ENCODE results near the gene HINFP. TPM values are rescaled to one million over a fixed set of nuclear protein-coding genes. Genes with fewer than 3 reads are reported as not detected.

HINFP gene
- total and polyA plus RNA-seq, 9 of the 15 experiments (the other 6 are each of a cell fraction or from before 2014, with no cell fraction given), result 13.8 to 34.1 (median 22.5) TPM

DNA sequence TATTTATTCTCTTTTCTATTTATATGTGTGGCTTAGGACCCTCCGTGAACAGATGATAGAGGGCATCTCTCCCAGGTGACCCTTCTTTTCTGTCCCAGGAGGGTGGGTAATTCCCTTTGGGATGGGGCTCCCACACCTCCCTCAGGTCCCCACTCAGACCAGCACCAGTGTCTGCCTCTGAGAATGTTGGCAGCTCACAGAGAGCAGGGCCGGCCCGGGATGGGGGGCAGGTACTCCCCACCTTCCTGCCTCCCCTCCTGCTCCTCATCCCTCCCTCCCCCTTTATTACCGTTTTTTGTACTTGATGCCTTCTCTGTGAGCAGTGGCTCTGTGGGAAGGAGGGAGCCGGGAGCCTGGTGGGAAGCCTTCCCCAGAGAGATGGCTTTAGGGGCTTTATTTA lies 4.8 kb upstream of the HINFP start:
- CTCF ChIA-PET (ENCODE audit: low intra/inter-chr PET ratio), result no interaction called here

DNA sequence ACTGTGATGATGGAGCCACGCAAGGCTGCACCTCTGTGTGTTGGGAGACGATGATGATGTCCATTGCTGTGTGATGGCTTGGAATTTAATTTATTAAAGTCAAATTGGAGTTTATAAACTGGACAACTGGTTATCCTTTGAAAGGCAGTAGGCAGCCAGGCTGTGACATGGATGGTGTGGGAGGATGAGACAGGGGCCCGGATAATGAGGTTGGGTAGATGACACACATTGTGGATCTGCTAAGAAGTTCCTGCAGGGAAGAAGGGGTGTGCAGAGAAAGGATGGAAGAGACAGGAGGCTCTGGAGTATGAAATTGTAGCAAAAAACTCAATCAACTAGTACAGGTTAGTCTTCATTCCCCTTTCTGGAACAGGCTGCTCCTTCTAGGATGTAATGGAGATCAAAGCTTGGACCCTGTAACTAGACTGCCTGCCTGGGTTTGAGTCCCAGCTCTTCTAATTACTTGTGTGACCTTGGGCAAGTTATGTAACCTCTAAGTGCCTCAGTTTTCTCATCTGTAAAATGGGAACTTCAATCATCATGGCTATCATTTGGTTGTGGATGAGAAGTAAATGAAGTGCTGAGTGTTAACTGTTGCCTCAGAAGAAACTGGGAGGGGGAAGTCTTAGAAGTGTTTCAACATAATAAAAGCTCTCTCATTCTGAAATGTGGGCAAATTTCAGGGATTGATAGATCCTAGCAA lies 4.2 kb upstream of the HINFP start:
- Histone ChIP-seq H3K27me3 (ENCODE audit: control insufficient read depth in 2 of 2, insufficient read depth in 2 of 2, low read length in 2 of 2) (no peaks in the 10 kb centered on the region), H3K9me3 (replicated peaks; ENCODE audit: control insufficient read depth, insufficient read depth, low read depth, low read length) (no peaks in the 10 kb centered on the region), H3K4me1 (replicated peaks in 1 of 2; ENCODE audit: control insufficient read depth in 2 of 2, insufficient read depth in 2 of 2, low read length in 2 of 2) (peaks cover 16 to 17% of the 10 kb centered on the region in 2 experiments), H2AFZ (ENCODE audit: low read depth, low read length) (no peak overlapping the region), H4K20me1 (replicated peaks; ENCODE audit: control insufficient read depth, insufficient read depth, low read length) (0 out of 2 replicates have a peak, but pooled peaks cover 3% of the 10 kb centered on the region), H3K9ac (ENCODE audit: insufficient read depth in 1 of 2, low read depth in 2 of 2, low read length in 2 of 2) (no peak overlapping the region; a peak in 1 of 4 replicates), H3K36me3 (ENCODE audit: control insufficient read depth, insufficient read depth, low read length) (peaks cover 63% of the 10 kb centered on the region), H3K27ac (ENCODE audit: extremely low read depth, low read depth, low read length) (no peak overlapping the region), H3K4me2 (ENCODE audit: insufficient read depth, low read length) (no peak overlapping the region), H3K79me2 (ENCODE audit: control insufficient read depth, insufficient read depth, low read length) (peaks cover 12% of the 10 kb centered on the region), H3K9me1 (ENCODE audit: control insufficient read depth, insufficient read depth, low read length) (no peaks in the 10 kb centered on the region), H3K4me3 (no peak overlapping the region)
- FAIRE-seq (no peak), DNase-seq (ENCODE audit: extremely low read depth in 1 of 4, low spot score in 3 of 4) (no peak), ATAC-seq (no peak)
- 91% methylated on average over 3 of the region's 3 CpGs for WGBS (ENCODE audit: insufficient coverage, low coverage, missing lambda C conversion rate)
- in situ Hi-C loops (cut with MboI), result no loop called here
- no TSS peak for BruUV-seq (replicated peaks)
- CTCF ChIA-PET (ENCODE audit: low intra/inter-chr PET ratio), result no interaction called here
- POLR2A ChIA-PET, result interaction anchor here (0.9 to 1.8 kb wide), 2 partner anchors 10 to 22 kb away, joined by 3 to 6 read pairs; partner anchors contain the start of gene C2CD2L
- intact Hi-C loops (cut with micrococcal nuclease), result no loop called here
- TF ChIP-seq KDM1A (IDR thresholded peaks at IDR 0.05), result peak; percentile 62 to 77
- peak; percentile 95 for TF ChIP-seq BCOR (IDR thresholded peaks at IDR 0.05)
- no peak for TF ChIP-seq HNRNPLL (IDR thresholded peaks at IDR 0.05; ENCODE audit: low read depth, low read length, poor library complexity, severe bottlenecking)
- TF ChIP-seq TGIF2 (CRISPR knock-in tag; IDR thresholded peaks at IDR 0.05), result no peak
- TF ChIP-seq ESRRA (IDR thresholded peaks at IDR 0.05; ENCODE audit: borderline replicate concordance, low read depth), result peak; percentile 98
- TF ChIP-seq, protein P1, sequence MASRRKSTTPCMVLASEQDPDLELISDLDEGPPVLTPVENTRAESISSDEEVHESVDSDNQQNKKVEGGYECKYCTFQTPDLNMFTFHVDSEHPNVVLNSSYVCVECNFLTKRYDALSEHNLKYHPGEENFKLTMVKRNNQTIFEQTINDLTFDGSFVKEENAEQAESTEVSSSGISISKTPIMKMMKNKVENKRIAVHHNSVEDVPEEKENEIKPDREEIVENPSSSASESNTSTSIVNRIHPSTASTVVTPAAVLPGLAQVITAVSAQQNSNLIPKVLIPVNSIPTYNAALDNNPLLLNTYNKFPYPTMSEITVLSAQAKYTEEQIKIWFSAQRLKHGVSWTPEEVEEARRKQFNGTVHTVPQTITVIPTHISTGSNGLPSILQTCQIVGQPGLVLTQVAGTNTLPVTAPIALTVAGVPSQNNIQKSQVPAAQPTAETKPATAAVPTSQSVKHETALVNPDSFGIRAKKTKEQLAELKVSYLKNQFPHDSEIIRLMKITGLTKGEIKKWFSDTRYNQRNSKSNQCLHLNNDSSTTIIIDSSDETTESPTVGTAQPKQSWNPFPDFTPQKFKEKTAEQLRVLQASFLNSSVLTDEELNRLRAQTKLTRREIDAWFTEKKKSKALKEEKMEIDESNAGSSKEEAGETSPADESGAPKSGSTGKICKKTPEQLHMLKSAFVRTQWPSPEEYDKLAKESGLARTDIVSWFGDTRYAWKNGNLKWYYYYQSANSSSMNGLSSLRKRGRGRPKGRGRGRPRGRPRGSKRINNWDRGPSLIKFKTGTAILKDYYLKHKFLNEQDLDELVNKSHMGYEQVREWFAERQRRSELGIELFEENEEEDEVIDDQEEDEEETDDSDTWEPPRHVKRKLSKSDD (conservative IDR thresholded peaks at IDR 0.05; ENCODE audit: low read length), result no peak
- TF ChIP-seq TOE1 (IDR thresholded peaks at IDR 0.05; ENCODE audit: borderline replicate concordance), result no peak
- no peak for TF ChIP-seq TOE1 (CRISPR knock-in tag; IDR thresholded peaks at IDR 0.05; ENCODE audit: borderline replicate concordance, low read depth)
- TF ChIP-seq EP400 (IDR thresholded peaks at IDR 0.05), result no peak
- peak; percentile 97 for TF ChIP-seq RBM25 (IDR thresholded peaks at IDR 0.05; ENCODE audit: low read depth, low read length, severe bottlenecking)

More for the DNA sequence above, 4.8 kb upstream of the HINFP start:
- 74% methylated on average over 4 of the region's 5 CpGs for WGBS (ENCODE audit: insufficient coverage, low coverage, missing lambda C conversion rate)
- Histone ChIP-seq H3K79me2 (ENCODE audit: control insufficient read depth, insufficient read depth, low read length) (peaks cover 7% of the 10 kb centered on the region), H3K4me3 (no peak overlapping the region), H3K9ac (ENCODE audit: insufficient read depth in 1 of 2, low read depth in 2 of 2, low read length in 2 of 2) (peak overlapping the region in 1 of 2 experiments; percentile 80; a peak in 2 of 4 replicates), H3K9me1 (ENCODE audit: control insufficient read depth, insufficient read depth, low read length) (no peaks in the 10 kb centered on the region), H3K4me2 (ENCODE audit: insufficient read depth, low read length) (no peak overlapping the region), H3K27ac (ENCODE audit: extremely low read depth, low read depth, low read length) (no peak overlapping the region), H3K4me1 (replicated peaks in 1 of 2; ENCODE audit: control insufficient read depth in 2 of 2, insufficient read depth in 2 of 2, low read length in 2 of 2) (peaks cover 15 to 16% of the 10 kb centered on the region in 2 experiments), H3K9me3 (replicated peaks; ENCODE audit: control insufficient read depth, insufficient read depth, low read depth, low read length) (no peaks in the 10 kb centered on the region), H2AFZ (ENCODE audit: low read depth, low read length) (no peak overlapping the region), H3K27me3 (ENCODE audit: control insufficient read depth in 2 of 2, insufficient read depth in 2 of 2, low read length in 2 of 2) (no peaks in the 10 kb centered on the region), H3K36me3 (ENCODE audit: control insufficient read depth, insufficient read depth, low read length) (peaks cover 68% of the 10 kb centered on the region), H4K20me1 (replicated peaks; ENCODE audit: control insufficient read depth, insufficient read depth, low read length) (0 out of 2 replicates have a peak, but pooled peaks cover 3% of the 10 kb centered on the region)
- intact Hi-C loops (cut with micrococcal nuclease), result no loop called here
- no TSS peak for BruUV-seq (replicated peaks)
- FAIRE-seq (no peak), ATAC-seq (no peak), DNase-seq (ENCODE audit: extremely low read depth in 1 of 4, low spot score in 3 of 4) (no peak)
- in situ Hi-C loops (cut with MboI), result no loop called here
- POLR2A ChIA-PET, result interaction anchor here (1.1 to 1.3 kb wide), 2 partner anchors 10 to 75 kb away, joined by 3 to 4 read pairs; partner anchors contain the start of gene C2CD2L
- TF ChIP-seq PRPF4 (IDR thresholded peaks at IDR 0.05; ENCODE audit: insufficient read depth, low read depth, low read length, poor library complexity, severe bottlenecking) (no peak), HDAC2 (IDR thresholded peaks at IDR 0.05) (no peak), CHD2 (IDR thresholded peaks at IDR 0.05; ENCODE audit: low read depth, low read length) (no peak), XRCC4 (IDR thresholded peaks at IDR 0.05; ENCODE audit: extremely low read depth, insufficient read depth, insufficient read length) (no peak), POLR2B (IDR thresholded peaks at IDR 0.05; ENCODE audit: low read depth, partially characterized antibody) (no peak), POU5F1 (IDR thresholded peaks at IDR 0.05; ENCODE audit: borderline replicate concordance, low read depth, low read length, partially characterized antibody) (no peak), RAD51 (IDR thresholded peaks at IDR 0.05; ENCODE audit: borderline replicate concordance, low read depth) (no peak), ZNF212 (CRISPR knock-in tag; IDR thresholded peaks at IDR 0.05) (no peak)
